HCT116 (cell line): Measurements from ENCODE around the gene KRT82. TPM values are rescaled to one million over a fixed set of nuclear protein-coding genes. Genes with fewer than 3 reads are reported as not detected.

Experiments used
- ATAC-seq: fragments of 200-7000 bp; cut with Tn5 transposase; 2 replicates; pipeline ENCODE4 v1.9.1; 2020; ENCODE audit warnings: mild to moderate bottlenecking, moderate library complexity
- BruUV-seq: library from RNA; stranded (reverse); fragments of 400-500 nt; replicated peaks from 2 replicates; lab custom pipeline; 2021; lab: Mats Ljungman, UMichigan
- CTCF ChIA-PET: fragments of 300-600 bp; sonication (Branson Sonifier 250); formaldehyde crosslinking; loops from one replicate; lab custom pipeline; 2021; ENCODE audit warnings: antibody characterized with exemption; lab: Charles Lee
- POLR2A ChIA-PET: fragments of 300-600, 350-600 bp; sonication (Branson Sonifier 250); formaldehyde crosslinking; loops from one replicate; lab custom pipeline; 2021; ENCODE audit warnings: antibody characterized with exemption; lab: Charles Lee
- RAD21 ChIA-PET, 2 experiments: fragments of 300-600 bp; sonication (Branson Sonifier 250); formaldehyde crosslinking; loops; one replicate each; lab custom pipeline; 2023; ENCODE audit warnings: low total read pairs in 2 of 2; ENCODE audit not compliant: uncharacterized antibody in 2 of 2, unreplicated experiment in 2 of 2, low non-redundant PET in 1 of 2; lab: Charles Lee
- DNase-seq: peaks from one replicate; pipeline ENCODE4 v3.0.0-alpha.2; 2010; ENCODE audit warnings: low read depth, low spot score
- H2AFZ ChIP-seq: fragments of 200-600 bp; shearing (Covaris generic), sonication (generic); 2 replicates; pipeline ENCODE4 v1.6.1; 2017; ENCODE audit warnings: low read depth, mixed run types, mixed read lengths, antibody characterized with exemption, low read length; ENCODE audit not compliant: poor library complexity, severe bottlenecking
- H3K27ac ChIP-seq: 2 replicates; pipeline ENCODE4 v1.5.1; 2012; ENCODE audit warnings: low read depth, low read length
- H3K27me3 ChIP-seq: fragments of 200-600 bp; sonication (generic); 2 replicates; pipeline ENCODE4 v1.6.1; 2016; ENCODE audit warnings: mixed run types, low read length, mixed read lengths; ENCODE audit not compliant: insufficient read depth
- H3K36me3 ChIP-seq, 2 experiments: fragments of 200-500 bp in 1 of 2; fragments of 200-600 bp in 1 of 2; sonication (Bioruptor generic) in 1 of 2; sonication (generic) in 1 of 2; 2 replicates each; pipeline versions ENCODE4 v1.5.1 to v1.6.1; 2014 to 2016; ENCODE audit warnings: low read length in 2 of 2, inconsistent platforms in 1 of 2, mixed read lengths in 1 of 2, mixed run types in 1 of 2; ENCODE audit not compliant: insufficient read depth in 2 of 2, control insufficient read depth in 1 of 2
- H3K4me1 ChIP-seq, 2 experiments: fragments of 200-600 bp in 1 of 2; sonication (generic) in 1 of 2; 2 replicates each; pipeline versions ENCODE4 v1.5.1 to v1.6.1; 2012 to 2017; ENCODE audit warnings: low read length in 2 of 2, inconsistent platforms in 1 of 2, mild to moderate bottlenecking in 1 of 2, mixed read lengths in 1 of 2, mixed run types in 1 of 2, moderate library complexity in 1 of 2; ENCODE audit not compliant: insufficient read depth in 2 of 2, control insufficient read depth in 1 of 2
- H3K4me2 ChIP-seq: fragments of 200-600 bp; sonication (generic); 2 replicates; pipeline ENCODE4 v1.6.1; 2017; ENCODE audit warnings: mixed run types, low read length, mixed read lengths
- H3K4me3 ChIP-seq, 2 experiments: fragments of 200-600 bp in 1 of 2; sonication (generic) in 1 of 2; replicated peaks in 1 of 2; 2 replicates each; pipeline ENCODE4 v1.5.1; 2011 to 2016; ENCODE audit warnings: low read length in 2 of 2, control low read depth in 1 of 2, low read depth in 1 of 2, mild to moderate bottlenecking in 1 of 2, mixed read lengths in 1 of 2, mixed run types in 1 of 2
- H3K79me2 ChIP-seq: fragments of 200-600 bp; sonication (generic); 2 replicates; pipeline ENCODE4 v1.6.1; 2017; ENCODE audit warnings: mild to moderate bottlenecking, mixed run types, low read length, moderate library complexity, mixed read lengths; ENCODE audit not compliant: insufficient read depth
- H3K9ac ChIP-seq: fragments of 200-600 bp; sonication (generic); 2 replicates; pipeline ENCODE4 v1.6.1; 2016; ENCODE audit warnings: low read length, mixed read lengths
- H3K9me2 ChIP-seq: fragments of 200-600 bp; sonication (generic), shearing (Covaris generic); 2 replicates; pipeline ENCODE4 v1.6.1; 2017; ENCODE audit warnings: mixed run types, mild to moderate bottlenecking, moderate library complexity; ENCODE audit not compliant: insufficient read depth
- H3K9me3 ChIP-seq, 2 experiments: fragments of 200-500 bp in 1 of 2; fragments of 200-600 bp in 1 of 2; sonication (Bioruptor generic) in 1 of 2; sonication (generic) in 1 of 2; 2 replicates each; pipeline ENCODE4 v1.6.1; 2014 to 2017; ENCODE audit warnings: low read length in 2 of 2, mixed read lengths in 2 of 2, inconsistent platforms in 1 of 2, low read depth in 1 of 2, mild to moderate bottlenecking in 1 of 2, mixed run types in 1 of 2, moderate library complexity in 1 of 2; ENCODE audit not compliant: control insufficient read depth in 1 of 2, insufficient read depth in 1 of 2
- H4K20me1 ChIP-seq: fragments of 200-600 bp; sonication (generic), shearing (Covaris generic); 2 replicates; pipeline ENCODE4 v1.6.1; 2017; ENCODE audit warnings: mixed run types, mild to moderate bottlenecking, moderate library complexity; ENCODE audit not compliant: insufficient read depth
- ELF1 ChIP-seq: IDR thresholded peaks from 2 replicates; pipeline ENCODE4 v1.6.1; 2012; ENCODE audit warnings: low read depth, borderline replicate concordance
- FOSL1 ChIP-seq: IDR thresholded peaks from 2 replicates; pipeline ENCODE4 v1.6.1; 2012; ENCODE audit warnings: low read depth
- POLR2A ChIP-seq: IDR thresholded peaks from 2 replicates; pipeline ENCODE4 v1.7.0; 2011; ENCODE audit warnings: borderline replicate concordance; ENCODE audit not compliant: insufficient read depth, insufficient read length; ENCODE audit errors: extremely low read depth
- RAD21 ChIP-seq: IDR thresholded peaks from 2 replicates; pipeline ENCODE4 v1.6.1; 2012; ENCODE audit warnings: low read depth, mild to moderate bottlenecking
- SIN3A ChIP-seq: IDR thresholded peaks from 2 replicates; pipeline ENCODE4 v1.6.1; 2012; ENCODE audit warnings: low read depth
- SP1 ChIP-seq: IDR thresholded peaks from 2 replicates; pipeline ENCODE4 v1.6.1; 2012; ENCODE audit warnings: low read depth
- TCF7L2 ChIP-seq: IDR thresholded peaks from 2 replicates; pipeline ENCODE4 v1.7.0; 2011; ENCODE audit warnings: borderline replicate concordance, inconsistent platforms; ENCODE audit not compliant: insufficient read depth, insufficient read length; ENCODE audit errors: extremely low read depth
- ZBTB33 ChIP-seq: IDR thresholded peaks from 2 replicates; pipeline ENCODE4 v1.6.1; 2011; ENCODE audit warnings: mild to moderate bottlenecking, low read length, moderate library complexity; ENCODE audit not compliant: insufficient replicate concordance; ENCODE audit errors: extremely low read depth
- ZFX ChIP-seq: fragments of 450-650 bp; IDR thresholded peaks from 2 replicates; pipeline ENCODE4 v1.6.1; 2017
- intact Hi-C: fragments of 100-400 bp; cut with micrococcal nuclease; formaldehyde crosslinking; loops from 2 replicates; pipeline ENCODE4 v1.10.0; 2022
- total RNA-seq: library from RNA; stranded (reverse); gene quantifications from one replicate; pipeline ENCODE4 v1.2.1, GENCODE V29; 2021; ENCODE audit not compliant: unreplicated experiment
- TF ChIP-seq, protein P1 (sequence below), 3 experiments: fragments of 200-600 bp in 1 of 3; sonication (generic) in 1 of 3; IDR thresholded peaks in 2 of 3; conservative IDR thresholded peaks in 1 of 3; 2 replicates each; pipeline ENCODE4 v1.5.1; 2012 to 2017; ENCODE audit warnings: low read depth in 2 of 3, low read length in 2 of 3, antibody characterized with exemption in 1 of 3, borderline replicate concordance in 1 of 3, control low read depth in 1 of 3, mild to moderate bottlenecking in 1 of 3, mixed read lengths in 1 of 3, mixed run types in 1 of 3, moderate library complexity in 1 of 3; ENCODE audit not compliant: insufficient read depth in 1 of 3
- TF ChIP-seq, protein P2 (sequence below): IDR thresholded peaks from 2 replicates; pipeline ENCODE4 v1.6.1; 2012

The KRT82 gene
- total RNA-seq, 1 experiment from 2014 or later = not detected

- intact Hi-C loops = no loop called here
- no peak for ATAC-seq
- CTCF ChIA-PET = no interaction called here
- Histone ChIP-seq H4K20me1 (no peaks in the 10 kb centered on the region), H3K4me3 (no peak overlapping the region)
- TF ChIP-seq, protein P1, sequence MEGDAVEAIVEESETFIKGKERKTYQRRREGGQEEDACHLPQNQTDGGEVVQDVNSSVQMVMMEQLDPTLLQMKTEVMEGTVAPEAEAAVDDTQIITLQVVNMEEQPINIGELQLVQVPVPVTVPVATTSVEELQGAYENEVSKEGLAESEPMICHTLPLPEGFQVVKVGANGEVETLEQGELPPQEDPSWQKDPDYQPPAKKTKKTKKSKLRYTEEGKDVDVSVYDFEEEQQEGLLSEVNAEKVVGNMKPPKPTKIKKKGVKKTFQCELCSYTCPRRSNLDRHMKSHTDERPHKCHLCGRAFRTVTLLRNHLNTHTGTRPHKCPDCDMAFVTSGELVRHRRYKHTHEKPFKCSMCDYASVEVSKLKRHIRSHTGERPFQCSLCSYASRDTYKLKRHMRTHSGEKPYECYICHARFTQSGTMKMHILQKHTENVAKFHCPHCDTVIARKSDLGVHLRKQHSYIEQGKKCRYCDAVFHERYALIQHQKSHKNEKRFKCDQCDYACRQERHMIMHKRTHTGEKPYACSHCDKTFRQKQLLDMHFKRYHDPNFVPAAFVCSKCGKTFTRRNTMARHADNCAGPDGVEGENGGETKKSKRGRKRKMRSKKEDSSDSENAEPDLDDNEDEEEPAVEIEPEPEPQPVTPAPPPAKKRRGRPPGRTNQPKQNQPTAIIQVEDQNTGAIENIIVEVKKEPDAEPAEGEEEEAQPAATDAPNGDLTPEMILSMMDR (IDR thresholded peaks at IDR 0.05 in 2 of 3, conservative IDR thresholded peaks at IDR 0.05 in 1 of 3; ENCODE audit: borderline replicate concordance in 1 of 3, insufficient read depth in 1 of 3, low read depth in 2 of 3, low read length in 2 of 3) = peak in 1 of 3 experiments; percentile 8; a peak in 1 of 6 replicates
- TF ChIP-seq ELF1 = no peak
- TF ChIP-seq, all 23 proteins: peak for 1
- BruUV-seq = no TSS peak
- Histone ChIP-seq H3K27ac (no peak overlapping the region), H3K9ac (no peak overlapping the region), H3K79me2 (no peaks in the 10 kb centered on the region), H3K4me1 (peaks cover 0 to 23% of the 10 kb centered on the region in 2 experiments; a peak in 2 of 4 replicates), H3K27me3 (no peaks in the 10 kb centered on the region; the same call in 1 of the 2 replicates), H3K9me2 (no peaks in the 10 kb centered on the region), H3K9me3 (no peaks in the 10 kb centered on the region), H2AFZ (no peak overlapping the region), H3K4me2 (no peak overlapping the region), H3K36me3 (no peaks in the 10 kb centered on the region)
- no peak for DNase-seq
- ChIA-PET RAD21 (no interaction called here), POLR2A (no interaction called here)
Observed at GRCh38 chr12:52428121-52428520, 22.0 kb upstream of the KRT82 start.

- H3K9me2 ChIP-seq = no peaks in the 10 kb centered on the region
- ChIA-PET CTCF (no interaction called here), POLR2A (interaction anchor here (0.8 kb wide), 1 partner anchor 547 kb away, joined by 4 read pairs; no protein-coding TSS in a partner anchor)
Observed at GRCh38 chr12:52427083-52427482, 20.9 kb upstream of the KRT82 start.

More at GRCh38 chr12:52427083-52427482, 20.9 kb upstream of the KRT82 start:
- no peak for TF ChIP-seq FOSL1
- no peak for TF ChIP-seq ZFX
- TF ChIP-seq, protein P2, sequence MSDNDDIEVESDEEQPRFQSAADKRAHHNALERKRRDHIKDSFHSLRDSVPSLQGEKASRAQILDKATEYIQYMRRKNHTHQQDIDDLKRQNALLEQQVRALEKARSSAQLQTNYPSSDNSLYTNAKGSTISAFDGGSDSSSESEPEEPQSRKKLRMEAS = no peak
- TF ChIP-seq TCF7L2 = no peak
- no peak for TF ChIP-seq SIN3A
- TF ChIP-seq ZBTB33 = no peak
- no peak for TF ChIP-seq SP1
- no peak for TF ChIP-seq POLR2A
- TF ChIP-seq RAD21 = no peak
- TF ChIP-seq, protein P1 (IDR thresholded peaks at IDR 0.05 in 2 of 3, conservative IDR thresholded peaks at IDR 0.05 in 1 of 3; ENCODE audit: borderline replicate concordance in 1 of 3, insufficient read depth in 1 of 3, low read depth in 2 of 3, low read length in 2 of 3) = no peak
- H3K79me2 ChIP-seq = no peaks in the 10 kb centered on the region
- peak; percentile 65 for ATAC-seq
- H2AFZ ChIP-seq = no peak overlapping the region
- intact Hi-C loops = no loop called here
- H3K36me3 ChIP-seq = no peaks in the 10 kb centered on the region
- DNase-seq = peak; percentile 27
- H3K27ac ChIP-seq = no peak overlapping the region
- no peaks in the 10 kb centered on the region; the same call in 1 of the 2 replicates for H3K27me3 ChIP-seq
- no TSS peak for BruUV-seq
- no peaks in the 10 kb centered on the region for H4K20me1 ChIP-seq
- RAD21 ChIA-PET = no interaction called here
- H3K9ac ChIP-seq = no peak overlapping the region
- no peak overlapping the region for H3K4me3 ChIP-seq
- H3K4me2 ChIP-seq = no peak overlapping the region
- peaks cover 0 to 23% of the 10 kb centered on the region in 2 experiments; a peak in 2 of 4 replicates for H3K4me1 ChIP-seq
- H3K9me3 ChIP-seq = no peaks in the 10 kb centered on the region
